Measurements from ENCODE around the gene TESPA1.

The TESPA1 gene

GRCh38 chr12:54935235-54935951 is 49.2 kb downstream of the TESPA1 start:
- no peaks in the 10 kb centered on the region for H3K27me3 ChIP-seq (ENCODE audit: insufficient read depth, low read depth, severe bottlenecking)
- no peak overlapping the region for H3K27ac ChIP-seq
- H3K4me3 ChIP-seq (ENCODE audit: low read depth, low read length): no peak overlapping the region
- TF ChIP-seq CTCF (IDR thresholded peaks at IDR 0.05; ENCODE audit: low read depth, low read length): no peak
- no peaks in the 10 kb centered on the region for H3K9me3 ChIP-seq (ENCODE audit: severe bottlenecking)
- H3K36me3 ChIP-seq: peaks cover 31% of the 10 kb centered on the region
- DNase-seq: no peak

- Histone ChIP-seq H3K9me3 (ENCODE audit: severe bottlenecking) (no peaks in the 10 kb centered on the region), H3K27me3 (ENCODE audit: insufficient read depth, low read depth, severe bottlenecking) (no peaks in the 10 kb centered on the region), H3K36me3 (peaks cover 27% of the 10 kb centered on the region), H3K27ac (no peak overlapping the region), H3K4me3 (ENCODE audit: low read depth, low read length) (no peak overlapping the region)
- no peak for DNase-seq
- TF ChIP-seq CTCF (IDR thresholded peaks at IDR 0.05; ENCODE audit: low read depth, low read length): no peak
These were observed 50.1 kb downstream of the TESPA1 start for GRCh38 chr12:54934419-54934818.

- no peak for TF ChIP-seq CTCF (IDR thresholded peaks at IDR 0.05; ENCODE audit: low read depth, low read length)
- no peak for DNase-seq
- H3K27me3 ChIP-seq (ENCODE audit: insufficient read depth, low read depth, severe bottlenecking): no peaks in the 10 kb centered on the region
- H3K27ac ChIP-seq: no peak overlapping the region
- H3K36me3 ChIP-seq: peaks cover 23% of the 10 kb centered on the region
- no peaks in the 10 kb centered on the region for H3K9me3 ChIP-seq (ENCODE audit: severe bottlenecking)
- H3K4me3 ChIP-seq (ENCODE audit: low read depth, low read length): no peak overlapping the region
These were observed 51.2 kb downstream of the TESPA1 start for GRCh38 chr12:54933376-54933775.

- no peak for TF ChIP-seq CTCF (IDR thresholded peaks at IDR 0.05; ENCODE audit: low read depth, low read length)
- Histone ChIP-seq H3K27me3 (ENCODE audit: insufficient read depth, low read depth, severe bottlenecking) (no peaks in the 10 kb centered on the region), H3K27ac (no peak overlapping the region), H3K36me3 (peaks cover 23% of the 10 kb centered on the region), H3K4me3 (ENCODE audit: low read depth, low read length) (no peak overlapping the region), H3K9me3 (ENCODE audit: severe bottlenecking) (no peaks in the 10 kb centered on the region)
- no peak for DNase-seq
These were observed 51.9 kb downstream of the TESPA1 start for GRCh38 chr12:54932691-54933090.

- H3K36me3 ChIP-seq: peaks cover 20% of the 10 kb centered on the region
- H3K27ac ChIP-seq: no peak overlapping the region
- no peak for DNase-seq
- H3K27me3 ChIP-seq (ENCODE audit: insufficient read depth, low read depth, severe bottlenecking): no peaks in the 10 kb centered on the region
- no peaks in the 10 kb centered on the region for H3K9me3 ChIP-seq (ENCODE audit: severe bottlenecking)
- no peak for TF ChIP-seq CTCF (IDR thresholded peaks at IDR 0.05; ENCODE audit: low read depth, low read length)
- no peak overlapping the region for H3K4me3 ChIP-seq (ENCODE audit: low read depth, low read length)
These were observed 52.5 kb downstream of the TESPA1 start for GRCh38 chr12:54932038-54932437.

GRCh38 chr12:54929998-54930397 is 54.6 kb downstream of the TESPA1 start:
- peaks cover 20% of the 10 kb centered on the region for H3K36me3 ChIP-seq
- H3K27ac ChIP-seq: no peak overlapping the region
- TF ChIP-seq CTCF (IDR thresholded peaks at IDR 0.05; ENCODE audit: low read depth, low read length): no peak
- no peak overlapping the region for H3K4me3 ChIP-seq (ENCODE audit: low read depth, low read length)
- DNase-seq: no peak
- no peaks in the 10 kb centered on the region for H3K27me3 ChIP-seq (ENCODE audit: insufficient read depth, low read depth, severe bottlenecking)
- no peaks in the 10 kb centered on the region for H3K9me3 ChIP-seq (ENCODE audit: severe bottlenecking)
